ENCODE measurements around the gene NR2F2. TPM values are rescaled to one million over a fixed set of nuclear protein-coding genes. Genes with fewer than 3 reads are reported as not detected.

Gene NR2F2
- total RNA-seq, 1 donor from 2014 or later, result 40.3 TPM

- TF ChIP-seq CTCF (IDR thresholded peaks at IDR 0.05; ENCODE audit: unreplicated experiment), result no peak
- no peaks in the 10 kb centered on the region for H3K36me3 Mint-ChIP-seq (ENCODE audit: insufficient read depth)
- H3K9me3 Mint-ChIP-seq (ENCODE audit: low read depth), result no peaks in the 10 kb centered on the region
- H3K4me3 Mint-ChIP-seq (ENCODE audit: low read depth), result peak overlapping the region; percentile 63
- no peak for DNase-seq (ENCODE audit: low spot score, unreplicated experiment)
- H3K27ac Mint-ChIP-seq, result peak overlapping the region; percentile 29
- peaks cover 20% of the 10 kb centered on the region for H3K4me1 Mint-ChIP-seq (ENCODE audit: low read depth)
- H3K27me3 Mint-ChIP-seq, result peaks cover 86% of the 10 kb centered on the region
Measured at GRCh38 chr15:96361309-96362010, 31.0 kb downstream of the NR2F2 start.

- no peak for TF ChIP-seq CTCF (IDR thresholded peaks at IDR 0.05; ENCODE audit: unreplicated experiment)
- Mint-ChIP-seq H3K4me3 (ENCODE audit: low read depth) (no peak overlapping the region), H3K27ac (no peak overlapping the region), H3K27me3 (peaks cover 93% of the 10 kb centered on the region), H3K4me1 (ENCODE audit: low read depth) (peaks cover 20% of the 10 kb centered on the region), H3K9me3 (ENCODE audit: low read depth) (no peaks in the 10 kb centered on the region), H3K36me3 (ENCODE audit: insufficient read depth) (no peaks in the 10 kb centered on the region)
- no peak for DNase-seq (ENCODE audit: low spot score, unreplicated experiment)
Measured at GRCh38 chr15:96362011-96362754, 31.7 kb downstream of the NR2F2 start.

- no peak overlapping the region for H3K4me3 Mint-ChIP-seq (ENCODE audit: low read depth)
- H3K9me3 Mint-ChIP-seq (ENCODE audit: low read depth), result no peaks in the 10 kb centered on the region
- no peak for DNase-seq (ENCODE audit: low spot score, unreplicated experiment)
- TF ChIP-seq CTCF (IDR thresholded peaks at IDR 0.05; ENCODE audit: unreplicated experiment), result no peak
- H3K27me3 Mint-ChIP-seq, result peaks cover 94% of the 10 kb centered on the region
- peaks cover 16% of the 10 kb centered on the region for H3K4me1 Mint-ChIP-seq (ENCODE audit: low read depth)
- no peaks in the 10 kb centered on the region for H3K36me3 Mint-ChIP-seq (ENCODE audit: insufficient read depth)
- H3K27ac Mint-ChIP-seq, result no peak overlapping the region
Measured at GRCh38 chr15:96362755-96363651, 32.5 kb downstream of the NR2F2 start.

- DNase-seq (ENCODE audit: low spot score, unreplicated experiment), result no peak
- TF ChIP-seq CTCF (IDR thresholded peaks at IDR 0.05; ENCODE audit: unreplicated experiment), result no peak
- no peaks in the 10 kb centered on the region for H3K9me3 Mint-ChIP-seq (ENCODE audit: low read depth)
Measured at GRCh38 chr15:96363707-96364106, 33.2 kb downstream of the NR2F2 start.

More at GRCh38 chr15:96363707-96364106, 33.2 kb downstream of the NR2F2 start:
- Mint-ChIP-seq H3K4me3 (ENCODE audit: low read depth) (no peak overlapping the region), H3K4me1 (ENCODE audit: low read depth) (peaks cover 16% of the 10 kb centered on the region), H3K27ac (no peak overlapping the region), H3K36me3 (ENCODE audit: insufficient read depth) (no peaks in the 10 kb centered on the region), H3K27me3 (peaks cover 94% of the 10 kb centered on the region)

Measured in progenitor cell of endocrine pancreas (in vitro differentiated cells).